Immature natural killer cell (primary cell): ENCODE measurements around the gene KRT40. TPM values are rescaled to one million over a fixed set of nuclear protein-coding genes. Genes with fewer than 3 reads are reported as not detected.

Source experiments
- DNase-seq, 3 donors: peaks; one replicate each; pipeline ENCODE4 v3.0.0; 2022; ENCODE audit warnings: mixed read lengths in 1 of 3
- H3K27ac Mint-ChIP-seq, 6 donors: one replicate each; pipeline ENCODE4 v1.8.0; 2020; ENCODE audit warnings: mixed read lengths in 6 of 6, mild to moderate bottlenecking in 5 of 6, inconsistent platforms in 4 of 6, moderate library complexity in 3 of 6
- H3K27me3 Mint-ChIP-seq, 3 donors: one replicate each; pipeline ENCODE4 v1.8.0; 2020 to 2021; ENCODE audit warnings: low read depth in 3 of 3, mild to moderate bottlenecking in 3 of 3, mixed read lengths in 3 of 3, moderate library complexity in 3 of 3, inconsistent platforms in 1 of 3
- H3K36me3 Mint-ChIP-seq, 3 donors: one replicate each; pipeline ENCODE4 v1.8.0; 2020; ENCODE audit warnings: mixed read lengths in 3 of 3, inconsistent platforms in 2 of 3, mild to moderate bottlenecking in 2 of 3
- H3K4me1 Mint-ChIP-seq, 2 donors: one replicate each; pipeline ENCODE4 v1.8.0; 2020; ENCODE audit warnings: inconsistent platforms in 2 of 2, mild to moderate bottlenecking in 2 of 2, mixed read lengths in 2 of 2, moderate library complexity in 1 of 2
- H3K4me3 Mint-ChIP-seq, 5 donors: one replicate each; pipeline ENCODE4 v1.8.0; 2020; ENCODE audit warnings: mild to moderate bottlenecking in 5 of 5, mixed read lengths in 5 of 5, inconsistent platforms in 3 of 5, moderate library complexity in 3 of 5
- H3K9me3 Mint-ChIP-seq, 6 donors: one replicate each; pipeline ENCODE4 v1.8.0; 2020; ENCODE audit warnings: mild to moderate bottlenecking in 6 of 6, mixed read lengths in 6 of 6, inconsistent platforms in 4 of 6, moderate library complexity in 3 of 6
- polyA plus RNA-seq, 3 donors: library from polyadenylated mRNA; unstranded; fragments of 300-500 nt; fragmentation: Illumina TruSeq; gene quantifications; one replicate each; pipeline ENCODE4 v1.2.3, GENCODE V29; 2021

KRT40 gene
- polyA plus RNA-seq = not detected

DNA sequence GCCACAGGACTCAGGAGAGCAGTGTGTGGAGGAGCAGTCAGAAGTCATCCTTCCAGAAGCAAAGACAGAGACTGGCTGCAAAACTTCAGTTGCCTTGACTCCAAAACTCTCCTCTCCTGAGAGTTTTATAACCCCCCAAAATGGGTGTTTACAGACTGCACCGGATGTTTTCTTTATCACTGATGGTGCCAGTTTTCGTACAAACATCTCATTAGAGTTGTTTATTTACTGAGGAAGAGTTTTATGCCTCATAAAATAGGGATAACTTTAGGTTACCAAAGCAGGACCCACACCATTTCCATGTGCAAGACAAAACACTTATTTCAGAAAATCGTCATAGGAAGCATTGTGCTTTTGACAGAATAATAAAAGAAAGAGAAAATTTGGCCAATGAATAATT, at the start of gene KRT40:
Gene KRT40 (minus strand): TSS at position 101 of the 400 bp plus-strand sequence. CDS start 53 bp downstream, at position 48.
- H3K9me3 Mint-ChIP-seq = no peaks in the 10 kb centered on the region
- no peaks in the 10 kb centered on the region for H3K36me3 Mint-ChIP-seq
- DNase-seq = no peak
- no peak within 1 kb of the TSS for H3K27ac Mint-ChIP-seq
- no peak within 1 kb of the TSS for H3K4me3 Mint-ChIP-seq
- H3K4me1 Mint-ChIP-seq = no peaks in the 10 kb centered on the region
- H3K27me3 Mint-ChIP-seq = peaks cover 0 to 4% (median 4%) of the 10 kb centered on the region in 3 donors

DNA sequence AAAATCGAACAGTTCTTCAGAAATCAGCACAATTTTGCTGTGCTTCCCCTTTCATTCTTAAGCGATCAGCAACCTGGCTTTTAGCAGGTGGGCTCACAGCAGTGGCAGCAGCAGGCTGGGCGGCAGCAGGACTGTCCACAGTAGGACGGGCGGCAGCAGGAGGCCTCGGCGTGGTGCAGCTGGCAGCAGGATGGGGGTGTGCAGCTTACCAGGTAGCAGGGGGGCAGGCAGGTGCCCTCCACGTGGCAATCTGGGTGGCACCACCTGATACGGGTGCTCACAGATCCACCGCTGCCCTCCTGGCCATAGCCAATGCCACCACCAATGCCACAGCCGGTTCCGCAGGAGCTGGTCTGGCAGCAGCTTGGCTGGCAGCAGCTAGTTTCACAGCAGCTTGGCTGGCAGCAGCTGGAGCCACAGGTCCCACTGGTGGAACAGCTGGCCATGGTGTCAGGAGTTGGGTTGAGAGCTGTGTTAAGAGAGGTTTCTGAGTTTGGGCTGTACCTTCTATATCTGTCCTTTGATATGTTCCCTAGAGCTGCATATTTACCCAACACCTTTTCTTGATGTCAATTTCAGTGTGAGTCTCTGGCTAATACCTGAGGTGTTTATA, 45.6 kb upstream of the KRT40 start, which contains the start of gene KRTAP1-4:
Gene KRTAP1-4 (minus strand): TSS at position 563 of the 613 bp plus-strand sequence. CDS start 117 bp downstream, at position 446.
- no peak within 1 kb of the TSS for H3K4me3 Mint-ChIP-seq
- no peaks in the 10 kb centered on the region for H3K9me3 Mint-ChIP-seq
- H3K36me3 Mint-ChIP-seq = no peaks in the 10 kb centered on the region
- H3K27ac Mint-ChIP-seq = no peak within 1 kb of the TSS
- no peak for DNase-seq
- H3K27me3 Mint-ChIP-seq = peaks cover 1 to 9% (median 2%) of the 10 kb centered on the region in 3 donors
- no peaks in the 10 kb centered on the region for H3K4me1 Mint-ChIP-seq

DNA sequence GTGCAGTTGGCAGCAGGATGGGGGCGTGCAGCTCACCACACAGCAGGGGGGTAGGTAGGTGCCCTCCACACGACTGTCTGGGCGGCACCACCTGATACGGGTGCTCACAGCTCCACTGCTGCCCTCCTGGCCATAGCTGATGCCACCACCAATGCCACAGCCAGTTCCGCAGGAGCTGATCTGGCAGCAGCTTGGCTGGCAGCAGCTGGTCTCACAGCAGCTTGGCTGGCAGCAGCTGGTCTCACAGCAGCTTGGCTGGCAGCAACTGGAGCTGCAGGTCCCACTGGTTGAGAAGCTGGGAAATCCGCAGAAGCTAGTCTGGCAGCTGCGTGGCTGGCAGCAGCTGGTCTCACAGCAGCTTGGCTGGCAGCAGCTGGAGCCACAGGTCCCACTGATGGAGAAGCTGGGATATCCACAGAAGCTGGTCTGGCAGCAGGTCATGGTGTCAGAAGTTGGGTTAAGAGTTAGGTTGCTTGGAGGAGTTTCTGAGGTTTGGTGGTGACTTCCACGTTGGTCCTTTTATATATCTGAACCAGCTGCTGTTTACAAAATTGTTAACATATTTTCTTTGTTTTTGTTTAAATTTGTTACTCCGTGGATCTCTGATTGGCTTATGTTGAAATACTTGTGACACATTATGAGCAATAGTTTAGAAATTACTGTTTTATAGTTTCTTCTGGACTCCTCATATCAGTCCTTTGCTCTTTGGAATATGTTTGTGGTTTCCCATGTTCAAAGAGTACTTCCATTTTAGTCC, 42.8 kb upstream of the KRT40 start, which contains the start of gene KRTAP1-5:
Gene KRTAP1-5 (minus strand): TSS at position 494 of the 757 bp plus-strand sequence. CDS start 53 bp downstream, at position 441.
- no peaks in the 10 kb centered on the region for H3K9me3 Mint-ChIP-seq
- H3K36me3 Mint-ChIP-seq = no peaks in the 10 kb centered on the region
- H3K27ac Mint-ChIP-seq = no peak within 1 kb of the TSS
- peaks cover 2 to 19% (median 2%) of the 10 kb centered on the region in 3 donors for H3K27me3 Mint-ChIP-seq
- DNase-seq = no peak
- no peaks in the 10 kb centered on the region for H3K4me1 Mint-ChIP-seq
- H3K4me3 Mint-ChIP-seq = no peak within 1 kb of the TSS

DNA sequence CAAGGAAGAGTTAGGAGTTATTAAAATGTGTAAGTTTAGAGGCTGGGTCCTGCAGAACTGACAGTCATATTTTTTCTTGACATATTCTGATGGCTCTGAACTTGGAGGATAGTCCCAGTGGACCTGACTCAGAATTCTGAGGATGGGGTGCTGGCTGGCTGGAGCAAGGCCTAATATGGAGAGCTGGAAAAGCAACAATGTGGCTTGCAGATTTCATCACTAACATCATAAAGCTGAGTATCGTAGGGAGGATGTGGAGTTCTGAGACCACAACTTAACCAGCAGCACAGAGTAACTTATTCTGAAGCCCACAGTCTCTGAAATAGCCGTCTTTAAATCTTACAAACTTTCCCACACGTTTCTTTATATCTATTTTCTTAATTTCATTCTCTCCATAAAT, 40.6 kb upstream of the KRT40 start:
- Mint-ChIP-seq H3K27ac (no peak overlapping the region), H3K27me3 (peaks cover 0 to 19% (median 2%) of the 10 kb centered on the region in 3 donors), H3K4me1 (no peaks in the 10 kb centered on the region), H3K36me3 (no peaks in the 10 kb centered on the region), H3K9me3 (no peaks in the 10 kb centered on the region), H3K4me3 (no peak overlapping the region)
- no peak for DNase-seq

DNA sequence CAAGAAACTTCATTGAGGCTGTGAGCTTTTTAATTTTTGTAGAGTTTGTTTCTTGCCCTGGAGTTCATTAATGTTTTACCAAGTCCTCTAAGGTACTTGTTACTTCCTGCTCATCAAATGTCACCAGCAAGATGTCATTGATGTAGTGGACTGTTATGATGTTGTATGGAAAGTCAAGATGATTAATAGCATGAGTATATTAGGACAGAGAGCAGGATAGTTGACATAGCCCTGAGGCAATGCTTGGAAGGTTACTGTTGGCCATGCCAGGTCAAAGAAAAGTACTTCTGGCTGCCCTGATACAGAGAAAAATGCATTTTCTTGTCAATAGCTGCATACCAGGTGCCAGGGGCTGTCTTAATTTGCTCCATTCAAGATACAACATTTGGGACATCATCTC, 36.2 kb upstream of the KRT40 start:
- no peak overlapping the region for H3K27ac Mint-ChIP-seq
- no peak for DNase-seq
- H3K4me1 Mint-ChIP-seq = no peaks in the 10 kb centered on the region
- peaks cover 1 to 19% (median 2%) of the 10 kb centered on the region in 3 donors for H3K27me3 Mint-ChIP-seq
- no peaks in the 10 kb centered on the region for H3K36me3 Mint-ChIP-seq
- H3K9me3 Mint-ChIP-seq = no peaks in the 10 kb centered on the region
- H3K4me3 Mint-ChIP-seq = no peak overlapping the region

DNA sequence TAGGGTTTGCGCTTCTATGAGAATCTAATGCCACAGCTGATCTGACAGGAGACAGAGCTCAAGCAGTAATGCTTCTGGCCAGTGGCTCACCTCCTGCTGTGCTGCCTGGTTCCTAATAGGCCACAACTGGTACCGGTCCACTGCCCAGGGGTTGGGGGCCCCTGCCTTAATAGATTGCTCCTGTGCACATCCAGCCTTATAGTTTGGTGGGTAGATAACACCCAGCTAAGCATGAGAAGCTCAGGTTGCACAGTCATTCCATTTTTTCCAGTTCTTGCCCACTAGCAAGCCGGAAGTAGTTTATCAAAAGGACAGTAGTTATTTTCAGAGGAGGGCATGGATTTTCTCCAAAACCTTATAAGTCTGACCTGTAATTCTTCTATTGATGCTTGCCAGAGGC, 35.3 kb upstream of the KRT40 start:
- Mint-ChIP-seq H3K27ac (no peak overlapping the region), H3K27me3 (peaks cover 1 to 24% (median 2%) of the 10 kb centered on the region in 3 donors), H3K9me3 (no peaks in the 10 kb centered on the region), H3K4me3 (no peak overlapping the region), H3K36me3 (no peaks in the 10 kb centered on the region), H3K4me1 (no peaks in the 10 kb centered on the region)
- no peak for DNase-seq

DNA sequence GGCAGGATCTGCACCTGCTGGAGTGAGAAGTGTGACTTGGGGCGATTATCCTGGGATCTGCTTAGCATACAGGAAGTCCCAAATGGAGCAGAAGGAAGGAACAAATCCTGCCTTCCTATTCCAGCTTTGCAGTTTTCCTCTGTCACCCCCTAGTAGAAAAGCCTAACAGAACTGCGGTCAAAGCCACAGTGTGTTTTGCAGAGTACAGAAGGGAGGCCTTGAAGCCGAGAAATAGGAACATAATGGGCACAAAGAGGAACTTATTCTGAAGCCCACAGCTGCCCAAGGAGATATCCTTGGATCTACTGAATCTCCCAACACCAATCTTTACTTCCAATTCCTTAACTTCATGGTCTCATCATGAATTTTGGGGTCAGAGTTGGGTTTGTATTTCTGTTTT, 34.4 kb upstream of the KRT40 start:
- no peak for DNase-seq
- Mint-ChIP-seq H3K27me3 (peaks cover 0 to 19% (median 1%) of the 10 kb centered on the region in 3 donors), H3K9me3 (no peaks in the 10 kb centered on the region), H3K27ac (no peak overlapping the region), H3K36me3 (no peaks in the 10 kb centered on the region), H3K4me3 (no peak overlapping the region), H3K4me1 (no peaks in the 10 kb centered on the region)

DNA sequence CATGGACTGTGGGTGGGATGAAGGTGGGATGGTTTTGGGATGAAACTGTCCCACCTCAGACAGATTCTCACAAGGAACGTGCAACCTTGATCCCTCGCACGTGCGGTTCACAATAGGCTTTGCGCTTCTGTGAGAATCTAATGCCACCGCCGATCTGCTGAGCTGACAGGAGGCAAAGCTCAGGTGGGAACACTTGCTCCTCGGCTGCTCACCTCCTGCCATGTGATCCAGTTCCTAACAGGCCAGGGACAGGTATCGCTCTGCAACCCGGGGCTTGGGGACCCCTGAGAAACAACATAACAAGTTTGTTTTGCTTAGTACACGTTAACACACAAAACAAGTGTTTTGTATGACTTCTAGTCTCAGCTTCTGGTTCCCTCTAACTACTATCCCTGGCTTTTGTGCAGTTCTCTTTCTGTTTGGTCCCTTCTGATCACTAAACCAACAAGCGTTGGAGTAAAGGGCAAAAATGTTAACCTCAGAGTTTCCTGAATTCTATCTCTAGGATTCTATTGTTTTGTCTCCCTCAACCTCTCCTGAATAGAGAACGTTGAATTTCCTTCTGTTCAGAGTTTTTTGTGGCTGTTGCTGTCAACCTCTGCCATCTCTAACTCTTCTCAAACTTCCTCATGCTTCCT, 32.6 kb upstream of the KRT40 start:
- Mint-ChIP-seq H3K27ac (no peak overlapping the region), H3K4me3 (no peak overlapping the region), H3K27me3 (peaks cover 0 to 13% (median 1%) of the 10 kb centered on the region in 3 donors), H3K36me3 (no peaks in the 10 kb centered on the region), H3K4me1 (no peaks in the 10 kb centered on the region), H3K9me3 (no peaks in the 10 kb centered on the region)
- DNase-seq = no peak

DNA sequence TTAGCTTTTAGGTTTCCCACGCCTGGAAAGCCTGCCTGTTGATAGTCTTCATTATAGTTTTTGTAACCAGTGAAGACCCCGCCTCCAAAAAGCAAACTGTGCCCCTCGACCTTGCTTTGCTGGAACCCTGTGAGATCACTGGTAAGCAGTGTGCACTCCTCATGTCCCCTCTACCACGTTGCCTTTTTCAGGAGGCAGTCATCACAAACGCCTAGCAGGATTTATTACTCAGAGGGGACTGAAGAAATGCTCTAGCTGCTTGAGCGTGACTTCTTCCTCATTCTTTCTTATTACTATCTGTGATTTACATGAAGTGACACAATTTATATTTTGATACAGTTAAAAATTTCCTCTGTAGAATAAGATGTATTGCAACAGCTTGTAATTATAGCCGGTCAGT, 31.3 kb upstream of the KRT40 start:
- Mint-ChIP-seq H3K9me3 (no peaks in the 10 kb centered on the region), H3K4me3 (no peak overlapping the region), H3K36me3 (no peaks in the 10 kb centered on the region), H3K27ac (no peak overlapping the region), H3K4me1 (no peaks in the 10 kb centered on the region), H3K27me3 (peaks cover 0 to 13% (median 1%) of the 10 kb centered on the region in 3 donors)
- DNase-seq = no peak

DNA sequence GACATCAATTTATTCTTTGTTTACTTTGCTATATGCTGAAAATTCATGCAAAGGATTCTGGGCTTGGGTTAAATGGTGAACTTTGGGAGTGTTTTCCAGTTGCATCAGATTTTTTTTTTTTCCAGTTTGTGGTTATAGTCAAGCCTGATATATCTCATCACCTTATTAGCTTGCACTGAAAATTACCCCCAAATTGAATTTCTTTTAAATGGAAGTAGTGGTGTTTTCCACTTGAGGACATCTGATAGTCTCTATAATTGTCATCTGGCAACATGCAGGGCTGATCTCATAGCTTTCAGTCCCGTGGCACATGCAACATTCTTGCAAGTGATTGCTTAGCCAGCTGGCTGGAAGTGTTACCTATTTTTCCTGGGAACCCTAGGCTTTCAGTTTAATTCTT, 29.5 kb upstream of the KRT40 start:
- H3K36me3 Mint-ChIP-seq = no peaks in the 10 kb centered on the region
- no peak for DNase-seq
- H3K4me3 Mint-ChIP-seq = no peak overlapping the region
- H3K4me1 Mint-ChIP-seq = no peaks in the 10 kb centered on the region
- H3K27ac Mint-ChIP-seq = no peak overlapping the region
- H3K9me3 Mint-ChIP-seq = no peaks in the 10 kb centered on the region
- H3K27me3 Mint-ChIP-seq = peaks cover 0 to 13% (median 1%) of the 10 kb centered on the region in 3 donors

DNA sequence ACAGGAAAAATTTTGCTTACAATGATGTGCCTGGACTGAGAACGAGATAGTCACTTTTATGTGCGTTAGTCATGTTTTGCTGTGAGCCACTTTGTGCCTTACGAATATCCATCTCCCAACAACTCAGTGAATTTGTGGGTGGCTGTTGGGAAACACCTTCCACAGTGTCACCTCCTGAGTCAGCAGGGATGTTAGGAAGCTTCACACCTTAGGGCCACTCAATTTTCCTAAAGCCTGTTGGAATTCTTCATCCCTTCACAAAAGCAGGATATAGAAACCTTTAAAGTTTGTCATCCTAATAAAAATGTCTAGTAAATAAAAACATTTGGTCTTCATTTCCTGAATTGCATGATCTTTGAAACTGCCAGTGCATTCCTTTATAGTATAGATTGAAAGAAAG, 29.1 kb upstream of the KRT40 start:
- Mint-ChIP-seq H3K27ac (no peak overlapping the region), H3K9me3 (no peaks in the 10 kb centered on the region), H3K4me1 (no peaks in the 10 kb centered on the region), H3K4me3 (no peak overlapping the region), H3K36me3 (no peaks in the 10 kb centered on the region), H3K27me3 (peaks cover 0 to 13% (median 1%) of the 10 kb centered on the region in 3 donors)
- no peak for DNase-seq

DNA sequence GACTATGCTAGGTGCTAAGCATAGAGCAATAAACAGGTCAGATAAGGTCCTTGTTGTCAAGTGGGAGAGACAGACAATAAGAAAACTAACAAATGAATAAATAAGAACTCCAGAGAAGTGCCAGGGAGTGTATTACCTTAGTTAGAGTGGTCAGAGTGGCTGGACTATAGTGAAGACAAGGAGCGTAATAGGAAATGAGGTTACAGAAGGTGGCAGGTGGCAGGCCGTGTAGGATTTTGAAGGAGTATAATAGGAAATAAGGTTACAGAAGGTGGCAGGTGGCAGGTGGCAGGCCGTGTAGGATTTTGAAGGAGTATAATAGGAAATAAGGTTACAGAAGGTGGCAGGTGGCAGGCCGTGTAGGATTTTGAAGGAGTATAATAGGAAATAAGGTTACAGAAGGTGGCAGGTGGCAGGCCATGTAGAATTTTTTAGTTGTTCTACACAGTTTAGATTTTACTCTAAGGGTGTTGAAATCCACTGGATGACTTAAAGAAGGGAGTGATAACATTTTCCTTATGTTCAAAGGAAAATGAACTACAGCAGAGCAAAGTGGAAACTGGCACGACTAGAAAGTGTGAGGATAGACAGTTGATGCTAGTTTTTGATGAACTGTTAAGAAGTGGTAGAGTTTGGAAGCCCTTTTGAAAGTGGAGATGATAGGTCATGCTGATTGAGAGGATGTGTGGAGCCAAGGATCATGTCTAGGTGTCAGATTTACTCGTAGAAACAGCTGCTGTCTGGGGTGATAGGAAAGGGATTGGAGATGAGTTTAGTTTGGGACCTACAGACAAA, 28.4 kb upstream of the KRT40 start:
- Mint-ChIP-seq H3K36me3 (no peaks in the 10 kb centered on the region), H3K27me3 (peaks cover 0 to 13% (median 1%) of the 10 kb centered on the region in 3 donors), H3K4me1 (no peaks in the 10 kb centered on the region), H3K4me3 (no peak overlapping the region), H3K27ac (no peak overlapping the region), H3K9me3 (no peaks in the 10 kb centered on the region)
- DNase-seq = no peak

DNA sequence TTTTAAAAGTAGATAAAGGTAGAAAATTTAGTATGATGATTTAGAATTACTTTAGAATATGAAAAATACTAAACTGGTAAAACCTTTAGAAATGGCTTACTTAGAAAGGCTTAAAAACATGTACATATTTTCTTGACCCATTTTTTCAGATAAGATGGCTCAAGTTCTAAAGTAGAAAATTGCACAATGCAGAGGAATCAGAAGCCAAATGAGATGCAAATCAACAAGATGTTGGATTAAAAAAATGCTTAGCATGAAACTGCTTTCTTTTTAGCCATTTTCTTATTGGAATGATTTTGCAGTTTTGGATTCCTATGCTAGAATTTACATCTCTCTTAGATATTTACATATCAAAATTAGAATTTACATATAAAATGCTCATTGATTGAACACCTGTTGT, 26.3 kb upstream of the KRT40 start:
- no peaks in the 10 kb centered on the region for H3K4me1 Mint-ChIP-seq
- no peak overlapping the region for H3K27ac Mint-ChIP-seq

More for the DNA sequence above, 26.3 kb upstream of the KRT40 start:
- DNase-seq = no peak
- Mint-ChIP-seq H3K9me3 (no peaks in the 10 kb centered on the region), H3K36me3 (no peaks in the 10 kb centered on the region), H3K4me3 (no peak overlapping the region), H3K27me3 (peaks cover 0 to 7% (median 2%) of the 10 kb centered on the region in 3 donors)
